Measurements from ENCODE around the gene TRPC5OS.

DNA sequence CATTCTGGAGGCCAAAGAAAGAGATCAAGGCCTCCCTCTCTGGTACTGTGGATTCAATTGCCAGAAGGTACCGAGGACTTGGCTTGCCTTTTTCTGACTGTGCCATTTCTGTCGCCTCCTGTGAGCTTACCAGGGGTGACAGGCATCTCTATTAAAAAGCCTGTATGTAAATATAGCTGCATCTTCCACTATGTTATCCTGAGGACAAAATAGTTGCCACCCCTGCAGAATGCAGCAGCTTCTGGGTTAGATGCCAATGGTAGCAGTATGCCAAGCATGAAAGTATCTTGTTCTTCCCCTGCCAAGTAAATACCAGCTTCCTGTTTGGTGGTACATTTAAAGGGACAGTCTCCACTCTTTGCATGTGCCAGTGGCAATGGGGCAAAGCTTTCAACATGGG is 10.7 kb downstream of the TRPC5OS start:
- TF ChIP-seq ZFX (IDR thresholded peaks at IDR 0.05) = no peak
- TF ChIP-seq, protein P1, sequence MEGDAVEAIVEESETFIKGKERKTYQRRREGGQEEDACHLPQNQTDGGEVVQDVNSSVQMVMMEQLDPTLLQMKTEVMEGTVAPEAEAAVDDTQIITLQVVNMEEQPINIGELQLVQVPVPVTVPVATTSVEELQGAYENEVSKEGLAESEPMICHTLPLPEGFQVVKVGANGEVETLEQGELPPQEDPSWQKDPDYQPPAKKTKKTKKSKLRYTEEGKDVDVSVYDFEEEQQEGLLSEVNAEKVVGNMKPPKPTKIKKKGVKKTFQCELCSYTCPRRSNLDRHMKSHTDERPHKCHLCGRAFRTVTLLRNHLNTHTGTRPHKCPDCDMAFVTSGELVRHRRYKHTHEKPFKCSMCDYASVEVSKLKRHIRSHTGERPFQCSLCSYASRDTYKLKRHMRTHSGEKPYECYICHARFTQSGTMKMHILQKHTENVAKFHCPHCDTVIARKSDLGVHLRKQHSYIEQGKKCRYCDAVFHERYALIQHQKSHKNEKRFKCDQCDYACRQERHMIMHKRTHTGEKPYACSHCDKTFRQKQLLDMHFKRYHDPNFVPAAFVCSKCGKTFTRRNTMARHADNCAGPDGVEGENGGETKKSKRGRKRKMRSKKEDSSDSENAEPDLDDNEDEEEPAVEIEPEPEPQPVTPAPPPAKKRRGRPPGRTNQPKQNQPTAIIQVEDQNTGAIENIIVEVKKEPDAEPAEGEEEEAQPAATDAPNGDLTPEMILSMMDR (conservative IDR thresholded peaks at IDR 0.05) = no peak
